HEK293 (cell line): Measurements from ENCODE around the gene ITGB1.

Source experiments
- CTCF ChIA-PET: fragments of 350-600 bp; formaldehyde crosslinking; extraction: SDS; loops from one replicate; lab custom pipeline; 2021; ENCODE audit warnings: antibody characterized with exemption; lab: Yijun Ruan, JAX
- POLR2A ChIA-PET: fragments of 300-600 bp; formaldehyde crosslinking; extraction: SDS; loops from one replicate; lab custom pipeline; 2020; ENCODE audit warnings: antibody characterized with exemption, inconsistent platforms; lab: Yijun Ruan, JAX
- H3K27ac ChIP-seq: fragments of 200-500 bp; sonication (Bioruptor generic); 2 replicates; pipeline ENCODE4 v1.5.1; 2014; ENCODE audit warnings: low read depth, low read length, control low read depth, inconsistent platforms; ENCODE audit errors: extremely low read depth
- H3K36me3 ChIP-seq, 2 experiments: fragments of 200-500 bp in 1 of 2; sonication (Bioruptor generic) in 1 of 2; 1 replicate in 1 of 2; 2 replicates in 1 of 2; pipeline ENCODE4 v1.5.1; 2014 to 2017; ENCODE audit warnings: inconsistent platforms in 2 of 2, low read length in 2 of 2; ENCODE audit not compliant: control insufficient read depth in 2 of 2, insufficient read depth in 1 of 2
- H3K4me1 ChIP-seq: fragments of 200-500 bp; sonication (Bioruptor generic); 2 replicates; pipeline ENCODE4 v1.5.1; 2014; ENCODE audit warnings: mild to moderate bottlenecking, low read length, inconsistent platforms; ENCODE audit not compliant: control insufficient read depth, insufficient read depth
- H3K4me3 ChIP-seq: 2 replicates; pipeline ENCODE4 v1.5.1; 2011; ENCODE audit warnings: low read depth, mild to moderate bottlenecking, control low read depth, low read length, moderate library complexity
- H3K9me3 ChIP-seq: fragments of 200-500 bp; sonication (Bioruptor generic); 2 replicates; pipeline ENCODE4 v1.5.1; 2014; ENCODE audit warnings: low read depth, low read length, inconsistent platforms; ENCODE audit not compliant: control insufficient read depth, insufficient read depth
- GLI4 ChIP-seq: fragments of 450-650 bp; formaldehyde crosslinking; IDR thresholded peaks from 2 replicates; pipeline ENCODE4 v1.5.1; 2016; ENCODE audit warnings: missing biosample characterization, missing genetic modification characterization
- SCRT2 ChIP-seq: fragments of 450-650 bp; formaldehyde crosslinking; IDR thresholded peaks from 2 replicates; pipeline ENCODE4 v1.5.1; 2016; ENCODE audit warnings: missing biosample characterization, missing genetic modification characterization
- SP7 ChIP-seq: fragments of 450-650 bp; formaldehyde crosslinking; IDR thresholded peaks from 2 replicates; pipeline ENCODE4 v1.5.1; 2016; ENCODE audit warnings: missing biosample characterization, missing genetic modification characterization
- ZBTB17 ChIP-seq: fragments of 450-650 bp; formaldehyde crosslinking; IDR thresholded peaks from 2 replicates; pipeline ENCODE4 v1.5.1; 2016; ENCODE audit warnings: missing biosample characterization, missing genetic modification characterization
- ZNF138 ChIP-seq: fragments of 450-650 bp; formaldehyde crosslinking; IDR thresholded peaks from 2 replicates; pipeline ENCODE4 v1.5.1; 2016; ENCODE audit warnings: missing biosample characterization, missing genetic modification characterization, borderline replicate concordance
- ZNF146 ChIP-seq: fragments of 450-650 bp; formaldehyde crosslinking; IDR thresholded peaks from 2 replicates; pipeline ENCODE4 v1.5.1; 2016; ENCODE audit warnings: missing biosample characterization, missing genetic modification characterization
- ZNF175 ChIP-seq: fragments of 450-650 bp; formaldehyde crosslinking; IDR thresholded peaks from 2 replicates; pipeline ENCODE4 v1.5.1; 2016; ENCODE audit warnings: missing biosample characterization, missing genetic modification characterization
- ZNF184 ChIP-seq: fragments of 450-650 bp; IDR thresholded peaks from 2 replicates; pipeline ENCODE4 v1.5.1; 2018; ENCODE audit warnings: missing biosample characterization, mild to moderate bottlenecking, missing genetic modification characterization
- ZNF292 ChIP-seq: fragments of 450-650 bp; formaldehyde crosslinking; IDR thresholded peaks from 2 replicates; pipeline ENCODE4 v1.5.1; 2016; ENCODE audit warnings: low read depth, missing biosample characterization, missing genetic modification characterization, borderline replicate concordance
- ZNF350 ChIP-seq: fragments of 450-650 bp; formaldehyde crosslinking; IDR thresholded peaks from 2 replicates; pipeline ENCODE4 v1.5.0; 2017; ENCODE audit warnings: missing biosample characterization, mild to moderate bottlenecking, missing genetic modification characterization
- ZNF514 ChIP-seq: fragments of 450-650 bp; formaldehyde crosslinking; IDR thresholded peaks from 2 replicates; pipeline ENCODE4 v1.5.1; 2016; ENCODE audit warnings: missing biosample characterization, missing genetic modification characterization
- ZNF521 ChIP-seq: fragments of 450-650 bp; formaldehyde crosslinking; IDR thresholded peaks from 2 replicates; pipeline ENCODE4 v1.5.1; 2017; ENCODE audit warnings: missing biosample characterization, mild to moderate bottlenecking, missing genetic modification characterization
- ZNF610 ChIP-seq: fragments of 450-650 bp; formaldehyde crosslinking; IDR thresholded peaks from 2 replicates; pipeline ENCODE4 v1.5.1; 2016; ENCODE audit warnings: missing biosample characterization, missing genetic modification characterization, borderline replicate concordance
- ZNF658 ChIP-seq: fragments of 450-650 bp; formaldehyde crosslinking; IDR thresholded peaks from 2 replicates; pipeline ENCODE4; 2016; ENCODE audit warnings: missing biosample characterization, missing genetic modification characterization
- ZNF76 ChIP-seq: fragments of 450-650 bp; formaldehyde crosslinking; IDR thresholded peaks from 2 replicates; pipeline ENCODE4; 2016; ENCODE audit warnings: low read depth, missing biosample characterization, missing genetic modification characterization, borderline replicate concordance
- ZSCAN16 ChIP-seq: fragments of 450-650 bp; formaldehyde crosslinking; IDR thresholded peaks from 2 replicates; pipeline ENCODE4 v1.5.1; 2016; ENCODE audit warnings: missing biosample characterization, missing genetic modification characterization
- TF ChIP-seq, protein P1 (sequence below): fragments of 450-650 bp; formaldehyde crosslinking; IDR thresholded peaks from 2 replicates; pipeline ENCODE4 v1.5.1; 2016; ENCODE audit warnings: missing biosample characterization, missing genetic modification characterization
- TF ChIP-seq, protein P2 (sequence below): fragments of 450-650 bp; formaldehyde crosslinking; IDR thresholded peaks from 2 replicates; pipeline ENCODE4 v1.5.1; 2017; ENCODE audit warnings: missing biosample characterization, missing genetic modification characterization
- TF ChIP-seq, protein P3 (sequence below): fragments of 450-650 bp; formaldehyde crosslinking; conservative IDR thresholded peaks from 2 replicates; pipeline ENCODE4 v1.5.1; 2016; ENCODE audit warnings: low read depth, missing biosample characterization, missing genetic modification characterization
- TF ChIP-seq, protein P4 (sequence below): fragments of 450-650 bp; formaldehyde crosslinking; IDR thresholded peaks from 2 replicates; pipeline ENCODE4 v1.5.1; 2016; ENCODE audit warnings: missing biosample characterization, missing genetic modification characterization

Gene ITGB1

DNA sequence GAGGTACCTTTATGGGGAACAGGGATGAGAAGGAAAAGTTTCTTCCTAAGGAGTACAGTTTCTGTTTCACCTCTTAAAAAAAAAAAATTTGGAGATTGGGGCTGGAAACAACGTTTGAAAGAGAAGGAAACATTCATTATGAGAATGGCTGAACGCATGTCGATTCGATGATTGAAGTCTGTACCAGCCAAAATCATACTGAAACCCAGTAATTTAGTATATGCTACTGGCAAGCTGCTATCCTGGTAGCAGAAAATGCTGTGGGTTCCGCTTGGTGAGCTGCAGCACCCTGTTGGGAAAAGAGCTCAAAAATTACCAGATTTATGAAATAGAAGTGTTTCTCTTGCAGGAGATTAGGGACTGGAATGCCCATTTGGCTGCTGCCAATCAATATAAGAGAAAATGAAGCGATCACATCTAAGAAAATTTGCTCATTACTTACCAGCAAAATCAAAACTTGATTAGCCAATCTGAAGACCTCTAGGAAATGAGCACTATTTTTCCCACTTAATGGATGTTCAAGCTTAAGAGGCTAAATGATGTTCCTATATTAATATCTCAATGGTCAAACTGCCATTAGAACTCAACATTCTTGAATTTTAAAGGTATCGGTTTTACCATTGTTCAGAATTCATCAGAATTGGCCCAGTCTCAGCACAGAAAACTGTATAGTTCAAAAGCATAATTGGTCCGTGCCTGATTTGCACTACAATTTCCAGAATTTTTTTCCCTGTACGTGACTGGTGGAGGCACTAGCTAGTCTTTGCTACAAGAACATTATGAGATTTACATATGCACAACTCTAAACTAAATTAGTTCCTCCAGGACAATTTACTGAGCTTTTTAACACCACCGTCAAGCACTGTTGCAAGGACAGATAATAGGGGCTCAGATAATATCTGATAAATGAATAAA, 1.2 kb upstream of the ITGB1 start:
- CTCF ChIA-PET, result interaction anchor here (0.6 to 1.4 kb wide), 2 partner anchors 50 to 76 kb away, joined by 3 read pairs; no protein-coding TSS in a partner anchor
- peak overlapping the region; percentile 86; the same call in 1 of the 2 replicates for H3K27ac ChIP-seq
- no peak for TF ChIP-seq ZNF610
- 0 out of 2 replicates have a peak, but pooled peaks have one; percentile 49 for TF ChIP-seq ZBTB17 (tag by site-specific recombination)
- no peak for TF ChIP-seq ZNF350 (tag by site-specific recombination)
- H3K9me3 ChIP-seq, result no peaks in the 10 kb centered on the region
- POLR2A ChIA-PET, result interaction anchor here (1.2 to 2.0 kb wide), 2 partner anchors 8 to 21 kb away, joined by 3 to 10 read pairs; no protein-coding TSS in a partner anchor
- peak overlapping the region; percentile 88 for H3K4me3 ChIP-seq
- no peaks in the 10 kb centered on the region for H3K36me3 ChIP-seq
- H3K4me1 ChIP-seq, result peaks cover 13% of the 10 kb centered on the region; the same call in 1 of the 2 replicates

DNA sequence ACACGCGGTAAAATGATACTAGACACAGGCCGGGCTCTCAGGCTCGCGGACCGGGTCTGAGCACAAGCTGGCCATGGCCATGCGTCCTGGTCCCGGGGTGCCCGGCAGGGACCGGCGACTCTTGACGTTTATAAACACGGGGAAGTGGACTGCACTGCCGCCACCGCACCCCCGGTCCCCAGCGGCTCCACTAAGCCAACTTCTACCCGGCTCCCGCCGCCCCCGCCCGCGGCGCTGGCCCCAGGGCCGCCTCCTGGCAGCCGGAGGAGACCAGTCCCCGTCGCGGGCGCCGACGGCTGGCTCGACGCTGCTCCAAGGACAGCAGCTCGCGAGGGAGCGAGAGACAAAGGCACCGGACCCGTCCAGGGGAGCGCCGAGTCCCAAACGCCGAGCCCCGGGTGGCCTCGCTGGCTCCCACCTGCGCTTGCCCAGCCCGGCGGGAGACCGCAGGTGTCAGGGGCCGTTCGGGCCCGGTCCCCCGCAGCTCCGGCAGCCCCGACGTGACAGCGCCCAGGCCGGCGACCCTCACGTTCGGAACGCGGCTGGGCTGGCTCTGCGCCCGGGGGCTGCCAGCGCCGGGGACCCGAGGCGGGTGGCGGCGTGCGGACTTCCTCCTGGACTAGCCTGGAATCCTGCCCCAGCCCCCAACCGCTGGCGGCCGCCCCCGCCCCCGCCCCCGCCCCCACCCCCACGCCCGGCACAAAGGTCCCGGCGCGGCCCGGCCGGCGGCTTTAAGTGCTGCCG, 517 bp downstream of the ITGB1 start:
- ChIA-PET POLR2A (interaction anchor here (1.2 to 7.2 kb wide), 3 partner anchors 16 to 26 kb away, joined by 3 to 44 read pairs (median 5); no protein-coding TSS in a partner anchor), CTCF (interaction anchor here (0.7 to 1.8 kb wide), 2 partner anchors 52 to 521 kb away, joined by 5 to 14 read pairs; no protein-coding TSS in a partner anchor)
- H3K4me1 ChIP-seq, result peaks cover 10% of the 10 kb centered on the region
- H3K36me3 ChIP-seq, result no peaks in the 10 kb centered on the region
- peak overlapping the region; percentile 92 for H3K4me3 ChIP-seq
- no peaks in the 10 kb centered on the region for H3K9me3 ChIP-seq
- H3K27ac ChIP-seq, result peak overlapping the region; percentile 86
- TF ChIP-seq ZNF521 (tag by site-specific recombination) (no peak), GLI4 (tag by site-specific recombination) (no peak), ZNF138 (no peak), ZNF175 (tag by site-specific recombination) (no peak), ZNF658 (no peak), SP7 (tag by site-specific recombination) (peak; percentile 12; the same call in 1 of the 2 replicates), ZNF184 (tag by site-specific recombination) (no peak), ZNF146 (tag by site-specific recombination) (no peak), ZNF292 (tag by site-specific recombination) (no peak), SCRT2 (tag by site-specific recombination) (no peak), ZNF514 (tag by site-specific recombination) (no peak), ZNF610 (no peak), ZNF76 (tag by site-specific recombination) (no peak), ZSCAN16 (tag by site-specific recombination) (no peak)
- TF ChIP-seq, protein P1, sequence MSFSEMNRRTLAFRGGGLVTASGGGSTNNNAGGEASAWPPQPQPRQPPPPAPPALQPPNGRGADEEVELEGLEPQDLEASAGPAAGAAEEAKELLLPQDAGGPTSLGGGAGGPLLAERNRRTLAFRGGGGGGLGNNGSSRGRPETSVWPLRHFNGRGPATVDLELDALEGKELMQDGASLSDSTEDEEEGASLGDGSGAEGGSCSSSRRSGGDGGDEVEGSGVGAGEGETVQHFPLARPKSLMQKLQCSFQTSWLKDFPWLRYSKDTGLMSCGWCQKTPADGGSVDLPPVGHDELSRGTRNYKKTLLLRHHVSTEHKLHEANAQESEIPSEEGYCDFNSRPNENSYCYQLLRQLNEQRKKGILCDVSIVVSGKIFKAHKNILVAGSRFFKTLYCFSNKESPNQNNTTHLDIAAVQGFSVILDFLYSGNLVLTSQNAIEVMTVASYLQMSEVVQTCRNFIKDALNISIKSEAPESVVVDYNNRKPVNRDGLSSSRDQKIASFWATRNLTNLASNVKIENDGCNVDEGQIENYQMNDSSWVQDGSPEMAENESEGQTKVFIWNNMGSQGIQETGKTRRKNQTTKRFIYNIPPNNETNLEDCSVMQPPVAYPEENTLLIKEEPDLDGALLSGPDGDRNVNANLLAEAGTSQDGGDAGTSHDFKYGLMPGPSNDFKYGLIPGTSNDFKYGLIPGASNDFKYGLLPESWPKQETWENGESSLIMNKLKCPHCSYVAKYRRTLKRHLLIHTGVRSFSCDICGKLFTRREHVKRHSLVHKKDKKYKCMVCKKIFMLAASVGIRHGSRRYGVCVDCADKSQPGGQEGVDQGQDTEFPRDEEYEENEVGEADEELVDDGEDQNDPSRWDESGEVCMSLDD (tag by site-specific recombination), result no peak
- TF ChIP-seq, protein P2, sequence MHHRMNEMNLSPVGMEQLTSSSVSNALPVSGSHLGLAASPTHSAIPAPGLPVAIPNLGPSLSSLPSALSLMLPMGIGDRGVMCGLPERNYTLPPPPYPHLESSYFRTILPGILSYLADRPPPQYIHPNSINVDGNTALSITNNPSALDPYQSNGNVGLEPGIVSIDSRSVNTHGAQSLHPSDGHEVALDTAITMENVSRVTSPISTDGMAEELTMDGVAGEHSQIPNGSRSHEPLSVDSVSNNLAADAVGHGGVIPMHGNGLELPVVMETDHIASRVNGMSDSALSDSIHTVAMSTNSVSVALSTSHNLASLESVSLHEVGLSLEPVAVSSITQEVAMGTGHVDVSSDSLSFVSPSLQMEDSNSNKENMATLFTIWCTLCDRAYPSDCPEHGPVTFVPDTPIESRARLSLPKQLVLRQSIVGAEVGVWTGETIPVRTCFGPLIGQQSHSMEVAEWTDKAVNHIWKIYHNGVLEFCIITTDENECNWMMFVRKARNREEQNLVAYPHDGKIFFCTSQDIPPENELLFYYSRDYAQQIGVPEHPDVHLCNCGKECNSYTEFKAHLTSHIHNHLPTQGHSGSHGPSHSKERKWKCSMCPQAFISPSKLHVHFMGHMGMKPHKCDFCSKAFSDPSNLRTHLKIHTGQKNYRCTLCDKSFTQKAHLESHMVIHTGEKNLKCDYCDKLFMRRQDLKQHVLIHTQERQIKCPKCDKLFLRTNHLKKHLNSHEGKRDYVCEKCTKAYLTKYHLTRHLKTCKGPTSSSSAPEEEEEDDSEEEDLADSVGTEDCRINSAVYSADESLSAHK (tag by site-specific recombination), result no peak
- TF ChIP-seq, protein P3, sequence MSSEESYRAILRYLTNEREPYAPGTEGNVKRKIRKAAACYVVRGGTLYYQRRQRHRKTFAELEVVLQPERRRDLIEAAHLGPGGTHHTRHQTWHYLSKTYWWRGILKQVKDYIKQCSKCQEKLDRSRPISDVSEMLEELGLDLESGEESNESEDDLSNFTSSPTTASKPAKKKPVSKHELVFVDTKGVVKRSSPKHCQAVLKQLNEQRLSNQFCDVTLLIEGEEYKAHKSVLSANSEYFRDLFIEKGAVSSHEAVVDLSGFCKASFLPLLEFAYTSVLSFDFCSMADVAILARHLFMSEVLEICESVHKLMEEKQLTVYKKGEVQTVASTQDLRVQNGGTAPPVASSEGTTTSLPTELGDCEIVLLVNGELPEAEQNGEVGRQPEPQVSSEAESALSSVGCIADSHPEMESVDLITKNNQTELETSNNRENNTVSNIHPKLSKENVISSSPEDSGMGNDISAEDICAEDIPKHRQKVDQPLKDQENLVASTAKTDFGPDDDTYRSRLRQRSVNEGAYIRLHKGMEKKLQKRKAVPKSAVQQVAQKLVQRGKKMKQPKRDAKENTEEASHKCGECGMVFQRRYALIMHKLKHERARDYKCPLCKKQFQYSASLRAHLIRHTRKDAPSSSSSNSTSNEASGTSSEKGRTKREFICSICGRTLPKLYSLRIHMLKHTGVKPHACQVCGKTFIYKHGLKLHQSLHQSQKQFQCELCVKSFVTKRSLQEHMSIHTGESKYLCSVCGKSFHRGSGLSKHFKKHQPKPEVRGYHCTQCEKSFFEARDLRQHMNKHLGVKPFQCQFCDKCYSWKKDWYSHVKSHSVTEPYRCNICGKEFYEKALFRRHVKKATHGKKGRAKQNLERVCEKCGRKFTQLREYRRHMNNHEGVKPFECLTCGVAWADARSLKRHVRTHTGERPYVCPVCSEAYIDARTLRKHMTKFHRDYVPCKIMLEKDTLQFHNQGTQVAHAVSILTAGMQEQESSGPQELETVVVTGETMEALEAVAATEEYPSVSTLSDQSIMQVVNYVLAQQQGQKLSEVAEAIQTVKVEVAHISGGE (tag by site-specific recombination), result peak; percentile 20; the same call in 1 of the 2 replicates
- TF ChIP-seq, protein P4, sequence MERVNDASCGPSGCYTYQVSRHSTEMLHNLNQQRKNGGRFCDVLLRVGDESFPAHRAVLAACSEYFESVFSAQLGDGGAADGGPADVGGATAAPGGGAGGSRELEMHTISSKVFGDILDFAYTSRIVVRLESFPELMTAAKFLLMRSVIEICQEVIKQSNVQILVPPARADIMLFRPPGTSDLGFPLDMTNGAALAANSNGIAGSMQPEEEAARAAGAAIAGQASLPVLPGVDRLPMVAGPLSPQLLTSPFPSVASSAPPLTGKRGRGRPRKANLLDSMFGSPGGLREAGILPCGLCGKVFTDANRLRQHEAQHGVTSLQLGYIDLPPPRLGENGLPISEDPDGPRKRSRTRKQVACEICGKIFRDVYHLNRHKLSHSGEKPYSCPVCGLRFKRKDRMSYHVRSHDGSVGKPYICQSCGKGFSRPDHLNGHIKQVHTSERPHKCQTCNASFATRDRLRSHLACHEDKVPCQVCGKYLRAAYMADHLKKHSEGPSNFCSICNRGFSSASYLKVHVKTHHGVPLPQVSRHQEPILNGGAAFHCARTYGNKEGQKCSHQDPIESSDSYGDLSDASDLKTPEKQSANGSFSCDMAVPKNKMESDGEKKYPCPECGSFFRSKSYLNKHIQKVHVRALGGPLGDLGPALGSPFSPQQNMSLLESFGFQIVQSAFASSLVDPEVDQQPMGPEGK, result peak; percentile 30; the same call in 1 of the 2 replicates
